ENCODE results near the gene B4GALNT4.
"Not testable (repeated sequence)": the region's sequence is repeated elsewhere in the genome, so short reads cannot be mapped to it uniquely, and the experiment has no call there.

The B4GALNT4 gene

GRCh38 chr11:336659-337198 is 32.6 kb upstream of the B4GALNT4 start:
- DNase-seq = no peak

DNA sequence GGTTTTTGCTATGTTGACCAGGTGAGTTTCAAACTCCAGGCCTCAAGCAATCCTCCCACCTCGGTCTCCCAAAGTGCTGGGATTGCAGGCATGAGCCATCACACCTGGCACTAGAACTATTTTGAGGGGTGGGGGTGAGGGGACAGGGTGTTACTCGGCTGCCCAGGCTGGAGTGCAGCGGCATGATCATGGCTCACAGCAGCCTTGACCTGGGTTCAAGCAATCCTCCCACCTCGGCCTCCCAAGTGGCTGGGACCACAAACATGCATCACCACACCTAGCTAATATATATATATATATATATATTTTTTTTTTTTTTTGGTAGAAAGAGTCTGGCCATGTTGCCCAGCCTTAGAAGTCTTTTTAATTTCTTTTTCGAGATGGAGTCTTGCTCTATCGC is 31.6 kb upstream of the B4GALNT4 start:
- DNase-seq = no peak

GRCh38 chr11:339963-340362 is 29.3 kb upstream of the B4GALNT4 start:
- DNase-seq = no peak

- no peak for DNase-seq
Observed at GRCh38 chr11:340539-341512, 28.5 kb upstream of the B4GALNT4 start.

DNA sequence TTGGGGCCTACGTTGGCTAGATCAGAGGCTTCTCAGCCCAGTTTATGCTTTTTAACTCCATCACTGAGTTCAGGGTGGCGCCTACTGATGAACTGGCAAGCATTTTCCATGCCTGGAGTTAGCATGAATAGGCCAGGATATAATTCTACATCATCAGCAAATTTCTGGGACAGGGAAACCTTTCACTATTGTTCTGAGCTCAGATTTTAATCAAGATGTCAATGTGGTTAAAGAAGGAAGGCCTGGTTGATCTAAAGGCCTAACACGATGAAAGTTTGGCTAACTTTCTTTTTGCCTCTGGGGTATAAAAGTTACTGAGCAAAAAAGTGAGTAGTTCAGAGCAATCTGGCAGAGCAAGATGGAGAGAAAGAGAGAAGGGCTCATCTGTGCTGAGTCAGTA is 27.0 kb upstream of the B4GALNT4 start:
- DNase-seq = no peak

GRCh38 chr11:344836-345578 is 24.3 kb upstream of the B4GALNT4 start:
- no peak for DNase-seq

DNA sequence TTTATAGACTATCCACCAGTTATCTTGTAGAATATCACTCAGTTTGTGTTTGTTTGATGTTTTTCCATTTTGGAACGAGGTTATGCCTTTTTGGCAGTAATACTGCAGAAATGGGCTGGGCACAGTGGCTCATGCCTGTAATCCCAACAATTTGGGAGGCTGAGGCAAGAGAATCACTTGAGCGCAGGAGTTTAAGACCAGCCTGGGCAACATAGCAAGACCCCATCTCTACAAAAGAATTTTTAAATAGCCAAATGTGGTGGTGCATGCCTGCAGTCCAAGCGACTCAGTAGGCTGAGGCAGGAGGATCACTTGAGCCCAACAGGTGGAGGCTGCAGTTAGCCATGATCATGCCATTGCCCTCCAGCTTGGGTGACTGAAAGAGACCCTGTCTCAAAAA is 22.8 kb upstream of the B4GALNT4 start:
- DNase-seq = no peak

DNA sequence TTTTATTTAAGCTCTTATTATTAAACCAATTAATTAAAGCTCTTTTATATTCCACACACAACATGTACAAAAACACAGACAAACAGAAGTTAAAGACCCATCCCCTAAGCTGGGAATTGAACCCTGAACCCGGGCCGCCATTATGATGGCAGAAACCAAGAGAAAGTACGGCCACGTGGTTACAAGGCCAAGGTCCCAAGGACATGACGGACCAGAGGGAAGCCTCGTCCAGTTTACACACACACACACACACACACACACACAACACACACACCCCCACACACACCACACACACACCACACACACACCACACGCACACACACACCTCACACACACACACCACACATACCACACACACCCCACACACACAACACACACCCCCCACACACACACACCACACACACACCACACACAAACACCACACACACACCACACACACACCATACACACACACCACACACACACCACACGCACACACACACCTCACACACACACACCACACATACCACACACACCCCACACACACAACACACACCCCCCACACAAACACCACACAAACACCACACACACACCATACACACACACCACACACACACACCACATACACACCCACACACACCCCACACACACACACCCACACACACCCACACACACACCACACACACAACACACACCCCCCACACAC is 19.9 kb upstream of the B4GALNT4 start:
- DNase-seq = not testable (repeated sequence)

DNA sequence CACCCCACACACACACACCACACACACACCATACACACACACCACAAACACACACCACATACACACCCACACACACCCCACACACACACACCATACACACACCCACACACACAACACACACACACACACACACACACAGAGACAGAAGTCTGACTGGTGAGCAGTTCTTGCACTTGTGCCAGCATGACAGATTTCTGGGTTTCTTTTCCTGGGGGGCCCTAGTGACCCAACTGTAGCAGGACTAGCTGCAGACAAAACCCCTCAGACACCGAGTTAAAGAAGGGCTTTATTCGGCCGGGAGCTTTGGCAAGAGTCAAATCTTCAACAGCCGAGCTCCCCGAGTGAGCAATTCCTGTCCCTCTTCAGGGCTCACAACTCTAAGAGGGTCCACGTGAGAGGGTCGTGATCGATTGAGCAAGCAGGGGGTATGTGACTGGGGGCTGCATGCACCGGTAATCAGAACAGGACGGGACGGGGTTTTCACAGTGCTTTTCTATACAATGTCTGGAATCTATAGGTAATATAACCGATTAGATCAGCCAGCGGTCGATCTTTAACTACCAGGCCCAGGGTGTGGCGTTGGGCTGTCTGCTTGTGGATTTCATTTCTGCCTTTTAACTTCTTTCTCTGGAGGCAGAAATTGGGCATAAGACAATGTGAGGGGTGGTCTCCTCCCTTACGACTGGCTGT is 19.1 kb upstream of the B4GALNT4 start:
- DNase-seq = not testable (repeated sequence)

GRCh38 chr11:350723-351255 is 18.5 kb upstream of the B4GALNT4 start:
- DNase-seq = peak; percentile 50 to 62

GRCh38 chr11:351411-351810 is 17.9 kb upstream of the B4GALNT4 start:
- DNase-seq = no peak

DNA sequence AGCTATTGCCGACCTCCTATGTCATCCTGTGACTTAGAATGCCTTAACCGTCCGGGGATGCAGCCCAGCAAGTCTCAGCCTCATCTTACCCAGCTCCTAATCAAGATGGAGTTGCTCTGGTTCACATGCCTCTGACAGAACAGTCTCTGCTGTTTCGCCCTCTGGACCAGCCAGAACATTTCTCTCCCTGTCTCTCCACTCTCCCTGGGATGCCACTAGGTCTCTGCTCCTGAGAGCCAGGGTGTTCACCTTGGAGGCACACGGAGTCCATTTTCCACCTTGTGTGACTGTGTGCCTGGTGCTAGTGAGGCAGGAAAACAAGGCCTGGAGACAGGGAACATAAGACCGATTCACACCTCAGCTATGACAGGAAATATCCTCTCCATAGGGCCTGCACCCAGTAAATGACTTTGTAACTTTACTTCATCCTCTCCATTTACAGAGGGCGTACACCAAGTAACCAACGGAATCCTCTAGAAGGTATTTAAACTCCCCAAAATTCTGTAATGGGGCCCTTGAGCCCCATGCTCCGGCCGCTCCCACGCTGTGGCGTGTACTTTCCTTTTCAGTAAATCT is 16.8 kb upstream of the B4GALNT4 start:
- DNase-seq = no peak

DNA sequence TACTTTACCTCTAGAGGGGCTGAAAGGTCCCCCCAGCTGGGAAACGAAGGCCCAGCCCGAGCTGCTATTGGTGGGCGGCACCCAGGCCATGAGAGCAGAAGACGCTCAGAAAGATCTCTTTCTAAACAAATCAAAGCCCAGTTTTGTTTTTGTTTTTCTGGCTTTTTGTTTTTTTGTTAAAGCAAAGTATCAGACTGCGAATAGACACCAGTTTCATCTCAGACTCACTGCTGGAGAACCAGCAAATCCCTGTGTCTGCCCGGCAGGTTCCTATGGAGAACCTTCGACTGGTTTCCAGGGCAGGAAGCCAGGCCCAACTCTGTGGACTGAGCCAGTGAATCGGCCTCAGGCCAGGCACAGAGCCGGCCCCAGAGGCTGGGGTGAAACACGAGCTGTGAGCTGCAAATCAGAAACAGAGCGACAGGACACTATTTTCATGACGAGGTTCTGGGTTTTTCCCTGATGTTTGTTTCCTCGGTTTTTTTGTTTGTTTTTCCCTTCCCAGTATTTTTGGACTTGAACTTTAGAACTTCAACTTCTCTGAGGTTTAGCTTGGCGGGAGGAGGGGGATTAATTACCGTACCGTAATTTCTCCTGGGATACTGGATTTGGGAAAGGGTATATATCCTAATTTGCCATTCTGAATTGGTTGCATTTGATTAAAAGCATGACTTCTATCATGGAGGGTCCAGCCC is 16.0 kb upstream of the B4GALNT4 start:
- no peak for DNase-seq

DNA sequence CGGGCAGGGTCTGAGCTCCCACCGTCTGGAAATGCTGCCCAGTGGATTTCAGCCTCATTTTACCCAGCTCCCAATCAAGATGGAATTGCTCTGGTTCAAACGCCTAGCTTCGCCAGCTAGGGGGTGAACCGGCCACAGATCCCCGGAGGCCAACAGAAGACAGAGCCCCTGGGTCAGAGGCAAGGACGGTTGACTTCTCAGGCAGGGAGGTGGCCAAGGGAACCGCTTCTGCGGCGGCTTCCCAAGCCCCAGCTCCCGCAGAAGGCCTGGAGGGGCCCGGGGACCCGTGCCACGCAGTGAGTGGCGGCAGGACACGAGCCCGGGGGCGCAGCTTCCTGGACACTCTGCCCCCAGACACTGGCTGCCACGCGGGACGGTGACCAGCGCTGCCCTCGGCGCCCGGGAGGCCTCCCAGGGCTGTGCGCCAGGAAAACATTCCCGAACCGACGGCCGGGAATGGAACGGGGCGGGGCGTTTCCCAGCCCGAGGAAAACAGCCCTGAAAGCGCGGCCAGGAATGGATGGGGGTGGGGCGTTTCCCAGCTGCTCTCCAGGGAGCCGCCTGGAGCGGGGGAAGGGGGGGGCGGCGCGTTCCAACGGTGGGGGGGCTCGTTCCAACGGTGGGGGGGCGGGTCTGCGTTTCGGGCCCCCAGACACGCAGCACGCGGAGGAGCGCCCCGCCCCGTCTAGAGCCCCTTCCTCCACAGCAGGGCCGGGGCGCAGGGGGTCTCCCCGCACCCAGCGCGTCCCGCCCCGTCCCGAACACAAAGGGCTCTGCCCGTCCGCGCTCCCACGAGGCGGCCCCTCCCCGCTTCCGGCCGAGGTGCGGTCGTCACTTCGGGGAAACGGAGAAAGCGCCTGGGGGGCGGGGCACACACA is 13.5 kb upstream of the B4GALNT4 start:
- no peak for DNase-seq

GRCh38 chr11:356610-357009 is 12.7 kb upstream of the B4GALNT4 start:
- DNase-seq = no peak

GRCh38 chr11:357582-357981 is 11.7 kb upstream of the B4GALNT4 start:
- DNase-seq = no peak

GRCh38 chr11:358129-358800 is 11.0 kb upstream of the B4GALNT4 start:
- DNase-seq = no peak

DNA sequence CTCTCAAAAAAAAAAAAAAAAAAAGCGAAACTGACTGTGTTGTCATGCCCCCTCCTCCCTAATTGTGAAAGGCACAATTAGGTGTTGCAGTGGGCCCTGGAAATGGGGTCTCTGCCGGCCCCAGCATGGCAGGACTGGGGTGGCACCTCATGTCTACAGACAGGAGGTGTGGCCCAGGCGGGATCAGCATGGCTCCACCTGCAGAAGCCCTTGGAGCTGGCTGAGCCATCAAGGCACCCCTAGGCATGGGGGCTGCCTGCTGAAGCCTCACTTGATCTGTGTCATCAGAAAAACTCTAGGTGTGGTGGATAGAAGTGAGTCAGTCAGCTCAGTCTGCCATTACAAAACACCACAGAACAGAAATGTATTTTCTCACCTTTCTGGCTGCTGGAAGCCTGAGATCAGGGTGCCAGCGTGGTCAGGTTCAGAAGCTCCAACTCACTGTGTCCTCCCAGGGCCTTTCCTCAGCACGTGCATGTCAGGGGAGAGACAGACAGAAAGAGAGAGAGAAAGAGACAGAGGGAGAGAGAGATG is 10.1 kb upstream of the B4GALNT4 start:
- no peak for DNase-seq
